GM12801 (cell line): Measurements from ENCODE around the gene SOBP.

ENCODE experiments used
- TF ChIP-seq, protein P1 (sequence below): IDR thresholded peaks from one replicate; pipeline ENCODE4 v1.5.1; 2011; ENCODE audit warnings: control low read depth; ENCODE audit not compliant: insufficient read length; ENCODE audit errors: extremely low read depth

The SOBP gene

DNA sequence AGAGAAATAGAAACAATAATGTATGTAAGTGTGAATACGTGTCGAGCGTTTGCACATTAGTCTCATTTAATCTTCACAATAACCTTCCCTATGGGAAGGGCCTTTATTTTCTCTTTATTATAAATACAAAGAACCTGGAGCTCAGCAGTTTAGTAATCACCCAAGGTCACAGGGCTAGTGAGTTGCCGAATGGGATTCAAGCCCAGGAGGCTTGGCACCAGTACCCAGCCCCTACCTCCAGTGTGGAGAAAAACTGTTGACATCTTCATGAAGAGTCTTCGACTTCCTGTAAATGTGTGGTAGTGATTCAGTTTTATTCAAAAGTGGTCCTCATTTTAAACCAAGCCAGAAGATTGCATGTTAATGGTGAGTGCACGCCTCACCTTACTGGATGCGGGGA, 171.4 kb downstream of the SOBP start:
- TF ChIP-seq, protein P1, sequence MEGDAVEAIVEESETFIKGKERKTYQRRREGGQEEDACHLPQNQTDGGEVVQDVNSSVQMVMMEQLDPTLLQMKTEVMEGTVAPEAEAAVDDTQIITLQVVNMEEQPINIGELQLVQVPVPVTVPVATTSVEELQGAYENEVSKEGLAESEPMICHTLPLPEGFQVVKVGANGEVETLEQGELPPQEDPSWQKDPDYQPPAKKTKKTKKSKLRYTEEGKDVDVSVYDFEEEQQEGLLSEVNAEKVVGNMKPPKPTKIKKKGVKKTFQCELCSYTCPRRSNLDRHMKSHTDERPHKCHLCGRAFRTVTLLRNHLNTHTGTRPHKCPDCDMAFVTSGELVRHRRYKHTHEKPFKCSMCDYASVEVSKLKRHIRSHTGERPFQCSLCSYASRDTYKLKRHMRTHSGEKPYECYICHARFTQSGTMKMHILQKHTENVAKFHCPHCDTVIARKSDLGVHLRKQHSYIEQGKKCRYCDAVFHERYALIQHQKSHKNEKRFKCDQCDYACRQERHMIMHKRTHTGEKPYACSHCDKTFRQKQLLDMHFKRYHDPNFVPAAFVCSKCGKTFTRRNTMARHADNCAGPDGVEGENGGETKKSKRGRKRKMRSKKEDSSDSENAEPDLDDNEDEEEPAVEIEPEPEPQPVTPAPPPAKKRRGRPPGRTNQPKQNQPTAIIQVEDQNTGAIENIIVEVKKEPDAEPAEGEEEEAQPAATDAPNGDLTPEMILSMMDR, result no peak

DNA sequence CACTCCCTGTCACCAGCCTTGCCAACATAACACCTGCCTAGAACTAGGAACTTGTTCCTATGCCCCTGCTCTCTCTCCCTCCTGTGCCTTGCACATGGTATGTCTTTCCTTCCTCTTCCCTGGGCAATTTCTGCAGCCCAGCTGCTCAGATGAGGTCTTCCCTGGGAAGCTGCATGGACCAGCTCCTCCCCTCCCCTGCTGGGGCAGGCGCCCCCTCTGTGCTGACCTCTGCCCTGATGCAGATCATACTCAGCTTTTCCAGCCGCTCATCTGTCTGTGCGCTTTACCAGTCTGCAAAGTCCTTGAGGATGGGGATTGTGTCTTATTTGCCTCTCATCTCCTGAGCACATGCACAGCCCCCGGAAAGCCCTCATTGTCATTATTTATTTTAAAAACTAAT, 172.4 kb downstream of the SOBP start:
- TF ChIP-seq, protein P1, result no peak

DNA sequence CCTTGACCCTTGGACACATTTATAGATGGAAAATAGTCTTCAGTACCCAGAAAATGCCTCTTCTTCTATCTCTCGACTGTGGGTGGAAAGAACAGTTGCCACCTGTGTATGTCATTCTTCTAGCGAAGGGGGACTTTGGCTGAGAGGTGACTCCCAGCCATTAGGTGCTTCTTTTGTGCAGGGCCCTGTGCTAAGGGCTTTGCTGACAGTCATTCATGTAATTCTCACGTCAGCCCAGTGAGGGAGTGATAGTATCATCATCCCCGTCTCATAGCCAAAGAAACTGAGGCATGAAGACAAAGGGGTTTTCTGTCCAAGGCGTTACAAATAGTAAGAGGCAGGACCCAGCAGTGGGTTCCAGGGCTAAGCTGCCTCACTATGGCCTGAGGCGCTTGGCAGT, 173.4 kb downstream of the SOBP start:
- TF ChIP-seq, protein P1, result no peak

DNA sequence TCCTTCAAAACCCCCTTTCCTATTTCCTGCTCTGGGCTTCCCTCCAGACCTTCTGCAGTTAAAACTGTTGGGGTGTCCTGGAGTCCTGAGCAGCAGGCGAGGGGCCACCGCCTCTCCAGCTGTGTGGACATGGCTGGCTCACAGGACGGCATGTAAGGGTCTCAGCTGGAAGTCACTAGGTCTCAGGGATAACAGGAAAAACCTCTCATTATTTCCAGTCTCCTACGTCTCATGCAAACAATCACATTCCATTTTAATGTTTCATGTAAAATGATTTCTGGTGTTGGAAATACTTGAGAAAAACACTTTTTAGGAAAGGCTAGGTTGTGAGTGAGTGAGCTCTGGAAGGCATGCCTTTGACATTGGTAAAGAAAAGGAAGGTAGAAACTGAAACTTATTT, 175.5 kb downstream of the SOBP start:
- TF ChIP-seq, protein P1, result no peak

DNA sequence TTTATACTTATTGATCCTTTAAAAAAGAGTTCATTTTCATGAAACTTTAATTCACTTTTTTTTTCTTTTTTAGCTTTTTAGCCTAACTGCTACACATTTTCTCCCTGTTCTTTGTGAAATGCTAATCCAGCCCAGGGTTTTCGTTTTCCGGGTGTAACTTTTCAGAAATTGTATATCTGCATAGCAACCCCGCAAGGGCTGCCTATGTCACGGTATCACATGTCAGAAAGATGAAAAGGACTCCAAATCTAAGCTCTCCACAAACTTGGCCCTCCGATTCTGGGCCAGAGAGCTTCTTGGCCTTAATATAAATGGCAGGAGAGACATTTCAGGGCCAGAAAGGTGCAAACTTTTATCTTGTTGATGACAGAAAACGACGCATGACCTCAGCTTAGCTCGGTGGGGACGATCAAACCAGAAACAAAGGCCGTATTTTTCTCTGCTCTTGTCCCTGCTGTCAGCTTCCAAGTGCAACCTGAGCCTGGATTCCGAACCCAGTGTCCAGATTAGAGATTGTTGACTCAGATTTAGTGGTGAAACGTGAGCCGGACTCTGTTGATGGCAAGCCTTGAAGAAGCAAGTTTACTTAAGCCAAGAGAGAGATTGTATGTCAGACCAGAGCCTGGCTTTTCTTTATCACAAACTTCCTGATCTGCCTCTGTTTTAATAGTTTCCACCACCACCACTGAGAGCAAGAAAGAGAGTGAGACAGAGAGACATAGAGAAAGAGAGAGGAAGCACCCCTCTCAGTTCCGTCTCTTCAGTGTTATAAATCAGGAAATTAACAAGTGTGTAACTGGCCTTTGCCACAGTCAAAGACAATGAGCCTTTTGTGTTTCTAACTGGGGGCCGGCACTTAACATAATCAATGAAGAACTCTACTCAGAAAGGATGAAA, 176.4 kb downstream of the SOBP start:
- TF ChIP-seq, protein P1, result no peak

DNA sequence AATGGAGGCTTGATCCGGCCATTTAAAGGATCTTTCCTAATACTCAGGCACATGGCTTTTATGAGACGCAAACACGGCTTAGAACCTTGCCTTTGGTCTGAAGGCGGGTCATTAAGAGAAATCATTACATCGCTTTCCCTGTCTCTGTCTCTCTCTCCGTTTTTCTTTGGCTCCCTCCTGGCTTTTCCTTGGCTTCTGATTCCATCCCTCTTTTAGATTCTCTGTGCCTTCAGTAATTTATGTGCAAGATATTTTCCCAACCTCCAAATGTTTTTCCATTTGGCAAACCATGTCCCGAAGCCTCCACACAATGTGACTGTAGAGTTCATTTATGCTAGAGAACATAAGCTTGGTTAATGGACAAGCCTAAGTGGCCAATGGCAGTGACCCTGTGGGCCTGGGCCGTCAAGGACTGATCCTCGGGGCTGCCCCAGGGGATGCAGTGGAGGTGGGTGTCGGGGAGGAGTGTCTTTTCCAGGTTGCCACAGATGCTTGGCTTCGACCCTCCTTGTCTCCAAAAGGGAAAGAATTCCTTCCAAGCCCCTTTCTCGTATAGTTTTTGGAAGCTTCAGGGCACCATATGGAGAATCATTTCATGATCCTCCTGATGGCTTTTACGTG, 177.2 kb downstream of the SOBP start:
- TF ChIP-seq, protein P1, result no peak

DNA sequence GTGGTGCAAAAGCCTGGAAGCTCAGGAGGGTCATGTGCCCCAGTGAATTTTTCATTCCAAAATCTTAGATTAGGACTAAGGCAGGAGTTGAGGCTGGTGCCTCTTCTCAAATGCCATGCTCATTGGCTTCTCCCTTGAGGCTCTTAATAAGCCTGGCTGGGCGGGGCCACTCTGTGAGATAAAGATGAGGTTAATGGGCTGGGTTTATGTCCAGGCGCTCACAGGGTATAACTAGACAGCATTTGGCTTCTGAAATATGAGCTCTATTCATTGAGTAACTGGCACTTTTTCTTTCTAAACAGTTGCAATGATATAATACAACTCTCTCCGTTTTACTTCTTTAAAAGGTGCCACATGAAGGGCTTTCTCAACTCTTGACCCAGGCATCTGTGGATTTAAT, 177.9 kb downstream of the SOBP start:
- TF ChIP-seq, protein P1, result no peak
